DMS 273 (cell line): ENCODE data around the gene GPRIN3.
"Not testable (repeated sequence)": the region's sequence is repeated elsewhere in the genome, so short reads cannot be mapped to it uniquely, and the experiment has no call there.

Source experiments
- DNase-seq: peaks from one replicate; lab custom pipeline; 2025; ENCODE audit not compliant: unreplicated experiment; lab: John Stamatoyannopoulos, UW

GPRIN3 gene

DNA sequence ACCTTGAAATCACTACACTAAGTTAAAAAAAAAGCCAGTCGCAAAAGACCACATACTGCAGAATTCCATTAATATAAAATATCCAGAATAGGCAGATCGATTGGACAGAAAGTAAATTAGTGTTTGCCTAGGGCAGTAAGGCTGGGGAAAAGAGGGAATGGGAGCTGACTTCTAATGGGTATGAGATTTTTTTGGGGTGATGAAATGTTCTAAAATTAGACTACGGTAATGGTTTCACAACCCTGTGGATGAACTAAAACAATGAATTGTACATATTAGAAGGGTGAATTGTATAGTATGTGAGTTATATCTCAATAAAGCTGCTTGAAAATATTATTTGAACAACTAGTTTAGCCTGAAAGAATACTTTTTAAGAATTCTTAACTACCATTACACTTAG lies 6.7 kb upstream of the GPRIN3 start:
- DNase-seq, result no peak

DNA sequence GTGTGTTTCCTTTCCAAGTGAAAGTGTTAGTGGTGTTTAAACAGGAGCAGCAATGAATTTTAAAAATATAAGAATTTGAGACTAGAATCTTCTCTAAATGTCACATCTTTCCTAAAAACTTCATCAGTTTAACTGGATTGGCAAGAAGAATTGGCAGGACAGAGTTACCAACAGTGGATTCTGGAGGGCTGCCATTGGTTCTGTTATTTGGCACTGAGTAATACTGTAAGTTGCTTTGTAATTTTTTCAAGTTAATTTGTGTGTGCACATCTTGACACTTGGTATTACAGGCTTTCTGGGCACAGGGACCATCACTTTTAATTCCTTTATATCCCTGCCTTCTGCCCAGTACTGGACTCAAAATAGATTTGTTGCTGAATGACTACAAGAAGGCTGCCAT lies 4.5 kb upstream of the GPRIN3 start:
- no peak for DNase-seq

DNA sequence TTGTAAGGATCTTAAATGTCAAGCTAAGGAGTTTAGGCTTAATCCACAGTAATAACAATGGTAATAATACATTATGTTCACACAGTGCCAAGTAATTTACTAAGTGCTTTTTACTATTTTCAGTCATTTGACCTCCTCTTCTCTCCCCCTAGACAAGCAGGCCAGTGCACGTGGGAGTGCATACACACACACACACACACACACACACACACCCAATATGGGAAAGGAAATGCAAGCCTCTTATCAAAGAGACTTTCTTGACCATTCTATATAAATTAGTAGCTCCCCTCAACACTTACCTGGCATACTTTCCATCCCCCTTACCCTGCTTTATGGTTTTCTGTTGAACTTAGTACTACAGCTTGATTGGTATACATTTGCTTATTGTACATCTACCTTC lies 3.8 kb upstream of the GPRIN3 start:
- no peak for DNase-seq

DNA sequence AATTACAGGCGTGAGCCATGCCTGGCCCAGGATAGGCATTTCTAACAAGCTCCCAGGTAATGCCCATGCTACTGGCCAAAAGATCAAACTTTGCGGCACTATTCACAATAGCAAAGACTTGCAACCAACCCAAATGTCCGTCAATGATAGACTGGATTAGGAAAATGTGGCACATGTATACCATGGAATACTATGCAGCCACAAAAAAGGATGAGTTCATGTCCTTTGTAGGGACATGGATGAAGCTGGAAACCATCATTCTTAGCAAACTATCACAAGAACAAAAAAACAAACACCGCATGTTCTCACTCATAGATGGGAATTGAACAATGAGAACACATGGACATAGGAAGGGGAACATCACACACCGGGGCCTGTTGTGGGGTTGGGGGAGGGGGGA lies 1.6 kb upstream of the GPRIN3 start:
- not testable (repeated sequence) for DNase-seq

DNA sequence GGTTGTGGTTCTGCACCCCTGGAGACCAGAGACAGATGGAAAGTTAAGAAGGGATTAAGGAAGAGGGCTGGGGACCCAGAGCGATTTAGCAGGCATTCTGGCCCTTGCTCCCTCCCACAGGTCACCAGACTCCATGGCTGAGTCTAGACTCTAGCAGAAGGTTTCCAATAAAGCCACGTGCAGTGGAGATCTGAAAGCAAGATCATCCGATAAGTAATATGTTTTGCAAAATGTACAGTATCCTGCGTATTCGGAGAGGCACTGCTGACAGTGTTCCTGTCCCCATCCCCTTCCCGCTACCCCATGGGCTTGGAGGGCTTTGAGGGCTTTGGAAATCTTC lies 531 bp upstream of the GPRIN3 start:
- no peak for DNase-seq

DNA sequence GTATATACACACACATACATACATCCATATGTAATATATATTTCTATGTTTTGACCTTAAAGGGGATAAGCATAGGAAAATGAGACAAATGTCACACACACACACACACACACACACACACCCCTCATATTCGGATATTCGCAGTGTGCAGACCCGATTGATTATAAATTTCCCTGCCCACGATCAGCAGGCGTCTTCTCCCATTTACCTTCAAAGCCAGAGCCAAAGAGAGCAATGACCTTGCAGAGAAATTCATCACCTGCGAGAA lies 488 bp downstream of the GPRIN3 start:
- DNase-seq, result no peak

DNA sequence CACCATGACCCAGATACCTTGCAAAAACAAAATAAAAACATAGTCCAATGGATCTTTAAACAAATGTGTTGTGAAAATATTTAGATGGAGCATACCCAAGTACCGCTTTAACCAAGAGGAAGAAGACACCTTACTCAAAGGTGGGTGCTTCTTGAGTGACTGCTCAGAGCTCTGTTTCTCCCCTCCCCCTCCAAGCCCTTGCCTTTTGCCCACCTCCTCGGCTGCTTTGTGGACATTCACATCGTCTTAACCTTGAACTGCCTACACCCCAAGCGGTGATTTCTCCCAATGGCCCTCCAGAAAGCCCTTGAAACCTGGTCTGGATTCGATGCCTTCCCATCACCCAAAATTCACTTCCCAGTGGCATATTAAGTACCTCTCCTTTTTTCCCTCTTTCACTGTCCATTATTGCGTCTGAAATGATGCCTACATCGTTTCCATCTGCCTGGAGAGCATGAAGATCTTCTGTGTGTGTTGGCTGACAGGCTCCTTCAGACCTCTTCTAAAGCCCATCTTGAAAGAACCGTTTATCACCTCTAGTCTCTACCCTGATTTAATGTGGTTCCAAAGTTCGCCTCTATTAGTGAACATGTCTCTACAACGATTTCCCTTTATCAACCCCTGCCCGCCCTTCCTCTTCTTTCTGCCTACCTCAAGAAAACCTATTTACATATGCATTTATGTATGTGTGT lies 968 bp downstream of the GPRIN3 start:
- peak; percentile 17 for DNase-seq

DNA sequence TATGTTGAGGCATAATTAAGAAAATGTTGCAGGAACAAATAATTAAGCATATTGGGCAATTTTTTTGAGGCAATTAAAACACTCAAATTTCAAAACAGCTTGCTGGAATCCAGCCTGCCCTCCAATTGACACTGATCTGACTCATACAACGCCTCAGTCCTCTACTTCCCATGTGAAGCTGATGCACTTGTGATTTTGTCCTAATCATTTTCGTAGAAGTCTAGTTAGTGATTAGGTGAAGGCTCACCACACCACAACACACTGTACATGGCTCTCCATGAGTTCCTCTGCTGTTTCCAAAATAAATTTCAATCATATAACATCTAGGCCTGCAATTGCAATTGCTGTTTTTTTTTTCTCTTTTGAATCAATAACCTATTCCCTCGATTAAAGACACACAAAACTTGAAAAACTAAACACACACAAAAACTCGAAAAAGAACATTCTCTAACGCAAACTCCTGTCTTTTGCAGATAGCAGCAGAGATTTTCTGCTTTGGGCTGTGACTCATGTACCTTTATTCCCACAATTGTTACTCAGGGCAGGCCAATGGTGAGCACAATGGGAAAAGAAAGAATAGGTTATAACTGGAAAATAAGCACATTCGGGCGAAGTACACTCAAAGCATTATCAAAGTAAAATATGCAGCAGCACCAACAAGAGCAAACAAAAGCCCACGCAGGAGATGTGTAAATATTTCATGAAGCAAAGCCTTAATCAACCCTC lies 1.7 kb downstream of the GPRIN3 start:
- peak; percentile 58 for DNase-seq

DNA sequence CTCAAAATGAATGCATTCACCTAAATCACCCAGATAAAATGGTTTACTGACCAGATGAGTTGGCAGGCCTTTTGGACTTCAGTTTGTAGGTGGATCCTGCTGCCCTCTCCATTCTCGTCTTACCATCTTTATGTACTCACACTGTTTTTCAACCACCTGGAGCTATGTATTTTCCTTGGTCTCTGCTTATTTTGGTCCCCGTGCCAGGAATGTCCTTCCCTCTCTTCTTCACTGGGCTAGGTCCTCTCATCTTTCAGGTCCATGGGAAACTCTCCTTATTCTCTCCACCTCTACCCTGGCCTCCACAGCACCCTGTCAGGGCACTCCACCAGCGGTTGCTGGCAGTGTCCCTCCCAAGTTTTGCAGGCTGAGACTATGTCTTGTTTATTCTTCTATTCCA lies 2.6 kb downstream of the GPRIN3 start:
- DNase-seq, result no peak

DNA sequence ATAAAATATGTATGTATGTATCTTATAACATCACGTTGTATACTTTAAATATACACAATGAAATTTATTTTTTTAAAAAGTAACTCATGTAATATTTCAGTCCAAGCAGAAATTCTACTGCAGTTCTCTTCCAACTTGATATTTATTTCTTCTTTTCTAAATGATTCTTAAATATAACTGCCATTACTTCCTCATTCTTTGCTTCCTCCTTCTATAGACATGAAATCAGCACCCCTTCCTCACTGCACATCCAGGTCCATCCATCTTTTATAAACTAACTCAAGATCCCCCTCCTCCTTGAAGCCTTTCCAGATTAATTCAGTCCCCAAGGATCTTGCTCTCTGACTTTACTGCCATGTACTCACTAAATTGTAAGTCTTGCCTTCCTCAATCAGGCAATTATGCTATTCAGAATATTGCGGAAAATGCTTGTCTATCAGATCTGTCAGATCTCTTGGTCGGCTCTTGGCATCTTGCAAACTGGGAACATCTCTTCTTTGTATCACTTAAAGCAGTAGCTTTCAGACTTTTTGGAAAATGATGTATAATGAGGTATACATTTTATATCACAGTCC lies 3.7 kb downstream of the GPRIN3 start:
- DNase-seq, result no peak

DNA sequence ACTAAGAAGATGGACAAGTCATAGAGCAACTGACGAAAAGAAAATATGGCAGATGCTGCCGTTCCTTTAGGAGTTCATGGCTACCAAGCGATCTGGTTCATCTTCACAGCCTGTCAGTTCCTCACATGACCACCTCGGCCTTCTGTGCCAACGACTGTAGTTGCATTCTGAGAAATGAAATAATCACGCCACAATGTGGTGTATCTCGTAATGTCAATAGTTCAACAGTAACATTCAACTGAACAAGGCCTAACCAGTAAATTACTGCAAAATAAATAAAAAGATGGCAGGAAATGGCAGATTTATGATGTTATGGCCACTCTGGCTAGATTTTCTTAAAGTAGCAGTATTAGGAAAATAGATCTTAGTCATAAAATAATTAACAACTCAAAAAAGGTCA lies 4.4 kb downstream of the GPRIN3 start:
- peak; percentile 12 for DNase-seq

DNA sequence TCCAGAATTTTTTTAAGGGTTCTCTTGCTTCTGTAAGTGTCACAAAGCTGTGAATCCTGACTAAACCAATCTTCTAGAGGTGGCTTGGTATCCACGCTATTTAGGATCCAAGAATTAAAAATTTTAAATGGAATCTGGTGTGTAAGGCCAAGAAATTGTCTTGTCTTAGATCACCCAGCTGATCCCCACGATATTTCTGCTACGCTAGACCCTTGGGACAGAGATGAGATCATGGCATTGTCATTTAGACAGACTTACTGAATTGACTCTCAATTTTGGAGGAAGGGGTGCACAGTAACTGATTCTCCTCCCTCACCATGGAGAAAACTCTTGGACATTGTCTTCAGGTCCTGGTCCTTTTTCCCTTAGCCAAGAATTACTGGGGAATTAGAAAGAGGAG lies 5.7 kb downstream of the GPRIN3 start:
- no peak for DNase-seq

DNA sequence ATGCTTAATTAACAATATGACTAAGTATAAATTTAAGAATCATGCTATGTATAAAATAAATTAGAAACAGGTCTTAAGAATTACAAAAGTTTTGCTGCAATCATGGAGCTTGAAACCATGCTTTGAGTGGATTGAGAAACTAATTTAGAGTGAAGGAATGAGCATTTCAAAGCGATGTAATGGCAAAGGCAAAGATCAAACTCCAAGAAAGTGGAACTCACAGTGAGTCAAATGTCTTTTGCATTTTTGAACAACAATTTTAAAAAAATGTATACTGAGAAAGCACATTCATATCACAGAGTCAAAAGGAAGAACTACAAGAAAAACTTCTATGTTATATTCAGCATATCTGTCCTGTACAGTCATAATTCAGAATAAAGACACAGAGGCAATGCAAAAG lies 6.6 kb downstream of the GPRIN3 start:
- DNase-seq, result no peak

DNA sequence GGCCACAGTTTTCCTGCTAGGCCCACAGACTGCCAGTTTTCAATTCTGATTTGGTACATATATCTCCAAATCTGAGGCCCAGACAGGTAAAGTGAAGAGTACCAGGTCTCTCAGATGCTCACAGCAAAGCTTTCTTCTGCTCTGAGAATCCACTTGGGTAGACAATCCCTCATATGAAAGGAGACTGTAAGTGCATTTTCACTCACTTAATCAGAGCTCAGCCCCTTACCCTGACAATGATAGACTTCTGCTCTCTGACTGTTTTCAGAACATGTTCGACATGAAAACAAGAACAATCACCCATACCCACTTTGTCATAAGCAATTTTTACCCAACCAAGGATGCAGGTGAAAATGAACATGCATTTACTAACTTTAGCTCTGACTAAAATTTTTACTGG lies 7.1 kb downstream of the GPRIN3 start:
- no peak for DNase-seq

DNA sequence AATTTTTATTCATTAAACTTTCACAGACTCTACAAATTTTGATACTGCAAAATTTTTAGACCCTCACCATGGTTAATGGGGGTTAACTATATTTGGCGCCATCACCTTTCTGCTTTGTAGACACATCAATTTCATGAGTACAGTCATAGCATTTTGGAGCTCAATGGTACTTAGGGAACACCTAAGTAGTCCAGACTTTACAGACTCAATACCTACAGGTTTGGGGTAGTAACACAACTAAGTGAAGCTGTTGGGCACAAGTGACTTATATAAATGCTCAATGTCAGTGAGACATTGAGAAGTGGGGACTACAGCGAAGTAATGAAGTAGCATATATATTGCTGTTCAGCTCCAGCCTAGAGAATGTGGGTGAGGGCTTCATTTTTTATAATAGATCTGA lies 7.5 kb downstream of the GPRIN3 start:
- DNase-seq, result no peak

DNA sequence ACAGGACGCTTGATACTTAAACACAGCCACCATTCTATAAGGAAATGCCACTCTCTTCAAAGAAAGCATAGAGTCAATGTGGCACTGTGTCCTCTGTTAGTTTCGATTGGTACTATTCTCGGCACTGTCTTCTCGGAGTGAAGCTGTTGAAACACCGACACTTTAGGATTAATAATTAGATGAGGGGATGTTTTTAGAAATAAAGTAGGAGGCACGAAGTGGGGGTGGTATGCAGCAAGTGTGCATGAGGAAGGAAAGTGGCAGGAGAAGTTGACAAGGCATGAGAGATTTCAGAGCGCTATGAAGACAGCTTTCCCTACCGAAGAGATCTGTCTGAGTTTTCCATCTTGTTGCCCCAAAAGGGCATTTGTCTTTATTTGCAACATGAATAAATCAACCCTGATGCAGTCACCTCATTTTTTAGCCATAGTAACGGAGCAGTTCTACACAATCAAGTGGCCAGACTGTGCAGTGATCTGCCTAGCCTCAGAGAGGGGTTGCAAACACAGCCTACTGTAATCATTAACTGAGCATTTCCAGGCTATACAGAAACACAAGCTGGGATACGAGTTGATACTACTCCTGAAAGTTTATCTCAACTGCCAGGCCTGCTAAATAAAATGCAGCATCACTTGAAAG lies 8.3 kb downstream of the GPRIN3 start:
- DNase-seq, result no peak

DNA sequence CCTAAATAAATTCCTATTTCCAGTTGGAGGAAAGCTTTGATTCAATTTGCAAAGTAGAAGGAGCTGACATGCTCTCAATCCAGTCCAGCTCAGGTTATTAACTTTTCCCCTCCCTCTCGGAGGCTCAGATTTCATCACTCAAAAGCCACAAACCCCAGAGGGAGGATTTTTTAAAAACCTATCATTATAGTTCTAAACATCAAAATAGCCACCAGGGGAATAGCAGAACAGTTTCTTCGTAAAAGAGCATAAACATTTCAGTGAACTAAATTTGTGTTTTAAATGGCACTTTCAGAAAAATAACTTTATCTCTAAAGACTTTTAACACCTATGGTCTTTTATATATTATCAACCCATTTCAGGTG lies 8.8 kb downstream of the GPRIN3 start:
- DNase-seq, result peak; percentile 54

DNA sequence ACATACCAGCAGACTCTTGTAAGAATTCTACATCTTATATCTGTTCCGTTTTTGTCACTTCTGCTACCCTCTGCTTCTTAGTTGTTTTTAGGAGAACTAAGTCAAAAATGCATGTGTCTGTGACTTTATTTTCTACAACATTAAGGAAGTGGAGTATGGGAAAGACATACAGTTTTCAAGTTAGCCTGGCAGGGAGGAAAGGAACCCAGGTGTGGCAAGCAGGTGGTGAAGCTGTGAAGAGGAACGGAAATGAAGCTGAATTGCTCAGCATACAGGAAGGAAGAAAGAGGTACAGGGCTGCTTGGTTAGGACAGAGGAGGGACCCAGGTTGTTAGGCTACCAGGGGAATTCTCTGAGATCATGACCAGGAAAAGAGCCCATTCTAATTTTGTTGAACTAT lies 9.4 kb downstream of the GPRIN3 start:
- no peak for DNase-seq

DNA sequence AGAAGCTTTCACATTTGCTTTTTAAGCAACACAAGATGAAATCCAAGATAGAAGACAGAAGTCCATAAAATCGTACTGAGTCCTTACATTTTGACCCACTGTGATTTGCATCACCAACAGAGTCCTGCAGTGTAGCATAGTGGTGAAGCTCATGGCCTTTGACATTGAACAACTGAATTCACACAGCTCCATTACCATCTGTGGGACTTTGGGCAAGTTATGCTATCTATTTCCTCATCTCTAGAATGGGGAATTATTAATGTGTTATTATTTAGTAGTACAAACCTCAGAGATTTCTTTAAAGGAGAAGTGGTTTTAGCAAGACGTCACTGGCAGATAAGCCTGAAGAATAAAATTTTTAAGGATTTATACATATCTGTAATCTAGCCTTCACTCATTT lies 10.7 kb downstream of the GPRIN3 start:
- no peak for DNase-seq

DNA sequence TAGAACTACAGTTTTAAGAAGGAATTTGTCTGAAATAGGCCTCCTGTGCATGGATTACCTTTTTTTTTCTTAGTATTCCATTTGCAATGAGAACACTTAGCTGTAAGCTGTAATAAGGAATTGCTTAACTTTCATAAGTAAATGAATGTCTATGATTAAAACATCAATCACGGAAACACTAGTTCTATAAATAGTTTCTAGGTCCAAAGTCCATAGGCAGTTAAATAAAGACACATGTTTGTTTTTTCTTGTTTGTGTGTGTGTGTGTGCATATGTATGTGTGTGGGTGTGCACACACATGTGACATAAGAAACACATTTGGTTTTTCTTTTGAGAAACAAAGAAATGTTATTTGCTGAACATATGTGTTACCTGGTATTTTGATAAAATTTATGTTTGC lies 11.2 kb downstream of the GPRIN3 start:
- DNase-seq, result no peak

DNA sequence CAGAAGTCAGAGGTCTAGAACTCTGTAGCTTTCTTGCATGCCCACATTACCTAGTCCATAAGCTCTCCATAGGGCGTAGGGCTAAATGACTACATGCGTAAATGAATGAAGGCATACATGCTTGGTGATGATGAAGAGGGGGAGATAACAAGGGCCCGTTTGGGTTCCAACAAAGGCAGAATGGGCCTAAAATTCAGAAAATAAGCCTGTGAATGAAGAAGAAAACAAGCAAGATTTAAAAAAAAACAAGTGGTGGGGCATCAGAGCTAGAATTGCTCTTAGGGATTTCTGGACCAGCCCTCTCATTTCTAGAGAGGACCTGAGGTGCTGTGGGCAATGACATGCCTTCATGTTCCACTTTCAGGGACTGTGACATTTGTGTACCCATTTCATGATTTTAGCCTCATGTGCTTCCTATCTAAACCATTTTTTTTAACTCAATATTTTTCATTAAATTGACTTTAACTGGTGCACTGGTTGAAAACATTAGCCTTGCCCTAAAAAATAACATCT lies 12.1 kb downstream of the GPRIN3 start:
- no peak for DNase-seq

DNA sequence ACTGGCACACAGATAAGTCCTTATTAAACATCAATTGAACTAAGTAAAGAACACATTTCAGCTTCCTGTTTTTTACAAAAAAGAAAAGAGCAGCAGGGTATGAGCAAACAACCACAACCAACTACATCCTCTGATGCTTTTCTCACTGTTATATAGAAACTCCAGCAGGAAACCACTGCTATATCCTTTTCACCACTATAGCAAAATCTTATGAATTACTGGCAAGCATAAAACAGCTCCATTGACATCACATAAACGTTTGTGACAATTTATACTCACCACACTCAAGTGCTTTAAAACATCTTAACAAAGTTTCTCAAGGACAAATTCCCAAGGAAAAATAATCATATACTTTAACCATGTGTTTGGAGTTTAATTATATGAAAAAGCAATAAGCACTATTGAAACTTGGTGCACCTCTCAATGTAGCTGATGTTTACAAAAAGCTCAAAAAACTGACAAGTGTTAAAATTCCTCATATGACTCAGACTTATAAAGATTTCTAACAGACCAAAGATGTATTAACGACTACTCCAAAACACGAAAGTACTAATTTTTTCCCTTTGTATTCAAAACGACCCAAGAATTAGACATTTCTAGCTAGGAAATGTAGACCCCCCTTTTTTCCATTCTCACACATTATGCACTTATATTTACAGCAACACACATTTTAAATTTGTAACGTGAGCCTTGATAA lies 12.9 kb downstream of the GPRIN3 start:
- no peak for DNase-seq
